K562 (cell line): ENCODE measurements around the gene PPAT. TPM values are rescaled to one million over a fixed set of nuclear protein-coding genes. Genes with fewer than 3 reads are reported as not detected.

Source experiments
- ATAC-seq: fragments of 200-7000 bp; cut with Tn5 transposase; 3 replicates; pipeline ENCODE4 v1.9.1; 2020; ENCODE audit warnings: moderate library complexity
- BruUV-seq: library from RNA; stranded (reverse); fragments of 400-500 nt; replicated peaks from 2 replicates; lab custom pipeline; 2021; lab: Mats Ljungman, UMichigan
- CTCF ChIA-PET: fragments of 300-600 bp; formaldehyde crosslinking; extraction: SDS; loops from one replicate; lab custom pipeline; 2021; ENCODE audit warnings: low intra/inter-chr PET ratio; lab: Yijun Ruan, JAX
- POLR2A ChIA-PET: fragments of 300-600, 350-650 bp; sonication (Branson Sonifier 250); formaldehyde crosslinking; extraction: SDS; loops from one replicate; lab custom pipeline; 2021; ENCODE audit warnings: antibody characterized with exemption, inconsistent platforms; lab: Yijun Ruan, JAX
- DNase-seq, 4 experiments: peaks; one replicate each; pipeline versions ENCODE4 v3.0.0 to v3.0.0-alpha.2; 2011 to 2018; ENCODE audit warnings: low spot score in 3 of 4, mixed read lengths in 3 of 4; ENCODE audit errors: extremely low read depth in 1 of 4
- FAIRE-seq: peaks from 2 replicates; lab custom pipeline; 2011; peaks lifted over from hg19 to GRCh38; lab: Jason Lieb, UNC
- H2AFZ ChIP-seq: 2 replicates; pipeline ENCODE4 v1.6.0; 2011; ENCODE audit warnings: low read depth, low read length, control low read depth, inconsistent platforms
- H3K27ac ChIP-seq: fragments of 200-600 bp; 3 replicates; pipeline ENCODE4 v1.8.0; 2011; ENCODE audit warnings: low read depth, mild to moderate bottlenecking, control low read depth, inconsistent platforms, low read length, moderate library complexity, mixed read lengths; ENCODE audit errors: extremely low read depth
- H3K27me3 ChIP-seq, 2 experiments: fragments of 300-600 bp in 1 of 2; 2 replicates in 1 of 2; 3 replicates in 1 of 2; pipeline versions ENCODE4 v1.6.0 to v1.8.0; 2011; ENCODE audit warnings: inconsistent platforms in 2 of 2, low read length in 2 of 2, mild to moderate bottlenecking in 1 of 2, mixed read lengths in 1 of 2, moderate library complexity in 1 of 2; ENCODE audit not compliant: control insufficient read depth in 2 of 2, insufficient read depth in 2 of 2
- H3K36me3 ChIP-seq: fragments of 300-600 bp; 3 replicates; pipeline ENCODE4 v1.8.0; 2011; ENCODE audit warnings: mild to moderate bottlenecking, low read length, inconsistent platforms; ENCODE audit not compliant: control insufficient read depth, insufficient read depth
- H3K4me1 ChIP-seq, 2 experiments: fragments of 200-600 bp in 1 of 2; replicated peaks in 1 of 2; 2 replicates in 1 of 2; 3 replicates in 1 of 2; pipeline versions ENCODE4 v1.5.1 to v1.8.0; 2011; ENCODE audit warnings: inconsistent platforms in 2 of 2, low read length in 2 of 2, mild to moderate bottlenecking in 1 of 2, mixed read lengths in 1 of 2, moderate library complexity in 1 of 2; ENCODE audit not compliant: control insufficient read depth in 2 of 2, insufficient read depth in 2 of 2
- H3K4me2 ChIP-seq: 2 replicates; pipeline ENCODE4 v1.6.1; 2011; ENCODE audit warnings: low read length, control low read depth, inconsistent platforms, mixed read lengths; ENCODE audit not compliant: insufficient read depth
- H3K4me3 ChIP-seq: fragments of 200-600 bp; sonication (generic), shearing (Covaris generic); 2 replicates; pipeline ENCODE4 v1.5.1; 2016; ENCODE audit warnings: control low read depth, inconsistent platforms
- H3K79me2 ChIP-seq: fragments of 200-600 bp; 3 replicates; pipeline ENCODE4 v1.8.0; 2011; ENCODE audit warnings: low read length, inconsistent platforms; ENCODE audit not compliant: control insufficient read depth, insufficient read depth
- H3K9ac ChIP-seq, 2 experiments: 2 replicates each; pipeline versions ENCODE4 v1.6.0 to v1.6.1; 2011; ENCODE audit warnings: low read depth in 2 of 2, low read length in 2 of 2, control low read depth in 1 of 2, inconsistent platforms in 1 of 2, mild to moderate bottlenecking in 1 of 2, mixed read lengths in 1 of 2; ENCODE audit not compliant: insufficient read depth in 1 of 2
- H3K9me1 ChIP-seq: one replicate; pipeline ENCODE4 v1.6.0; 2011; ENCODE audit warnings: inconsistent platforms, mild to moderate bottlenecking, low read length, moderate library complexity; ENCODE audit not compliant: control insufficient read depth, insufficient read depth
- H3K9me3 ChIP-seq: replicated peaks from 2 replicates; pipeline ENCODE4 v1.5.1; 2011; ENCODE audit warnings: low read depth, low read length, inconsistent platforms; ENCODE audit not compliant: control insufficient read depth, insufficient read depth
- H4K20me1 ChIP-seq: replicated peaks from 2 replicates; pipeline ENCODE4 v1.6.1; 2011; ENCODE audit warnings: low read length, inconsistent platforms, mixed read lengths; ENCODE audit not compliant: control insufficient read depth, insufficient read depth
- CEBPG ChIP-seq, 3 experiments: fragments of 200-800 bp in 1 of 3; sonication (Bioruptor generic) in 1 of 3; sonication (generic) in 1 of 3; formaldehyde crosslinking in 1 of 3; IDR thresholded peaks in 2 of 3; conservative IDR thresholded peaks in 1 of 3; 2 replicates each; pipeline versions ENCODE4 v1.6.1 to v1.8.0; 2016 to 2022; ENCODE audit warnings: missing compliant biosample characterization in 2 of 3, missing genetic modification characterization in 2 of 3, mild to moderate bottlenecking in 1 of 3, missing genetic modification reagents in 1 of 3
- RBFOX2 ChIP-seq: fragments of 200-400 bp; formaldehyde crosslinking; IDR thresholded peaks from 2 replicates; pipeline ENCODE4 v1.6.1; 2017; ENCODE audit warnings: low read depth, mild to moderate bottlenecking, low read length, moderate library complexity
- RBM25 ChIP-seq: fragments of 200-400 bp; formaldehyde crosslinking; IDR thresholded peaks from 2 replicates; pipeline ENCODE4 v1.6.1; 2018; ENCODE audit warnings: low read length, low read depth, moderate library complexity; ENCODE audit not compliant: severe bottlenecking
- ZBTB7A ChIP-seq: IDR thresholded peaks from 2 replicates; pipeline ENCODE4 v1.6.1; 2011; ENCODE audit warnings: low read depth, mild to moderate bottlenecking, low read length, moderate library complexity, borderline replicate concordance; ENCODE audit not compliant: control insufficient read depth
- WGBS: fragments of 100-300 bp; shearing (Covaris generic); methylation state at CpG from one replicate; pipeline ENCODE4 v1.1.6; 2016; ENCODE audit warnings: low coverage, mixed read lengths; ENCODE audit not compliant: insufficient coverage; ENCODE audit errors: missing lambda C conversion rate; 5-methylcytosine and 5-hydroxymethylcytosine counted together
- in situ Hi-C: fragments of 300-500 bp; cut with MboI; formaldehyde crosslinking; loops from 4 replicates; pipeline ENCODE4 v1.15.0; 2018; ENCODE audit warnings: inconsistent platforms, mixed read lengths
- intact Hi-C: fragments of 100-400 bp; cut with micrococcal nuclease; formaldehyde crosslinking; loops from 2 replicates; pipeline ENCODE4 v1.14.2; 2022
- polyA plus RNA-seq, 8 experiments: library from polyadenylated mRNA; depleted of rRNA in 4 of 8; stranded (reverse) in 5 of 8; unstranded in 3 of 8; fragments of >200 nt; fragmentation: Nextera tagmentation in 2 of 8; fragmentation: Illumina TruSeq in 1 of 8; extraction: Ambion mirVana in 2 of 8; extraction: Trizol in 1 of 8; gene quantifications; 2 replicates each; pipeline versions ENCODE4 v1.2.1 to v1.2.3, GENCODE V29; 2011 to 2014; ENCODE audit warnings: inconsistent platforms in 1 of 8, missing spikeins in 1 of 8
- total RNA-seq, 7 experiments: library from RNA; depleted of rRNA in 6 of 7; stranded (reverse); fragments of >200 nt in 6 of 7; fragmentation: Illumina TruSeq in 2 of 7; extraction: Trizol in 2 of 7; gene quantifications; 2 replicates each; pipeline versions ENCODE4 v1.2.1 to v1.2.3, GENCODE V29; 2011 to 2021; ENCODE audit warnings: low replicate concordance in 1 of 7

PPAT gene
- total and polyA plus RNA-seq, 9 of the 15 experiments (the other 6 are each of a cell fraction or from before 2014, with no cell fraction given): 36.2 to 75.8 (median 55.5) TPM

- Histone ChIP-seq H3K9me3 (no peaks in the 10 kb centered on the region), H3K79me2 (peaks cover 62% of the 10 kb centered on the region), H3K4me3 (no peak overlapping the region), H3K27me3 (no peaks in the 10 kb centered on the region), H4K20me1 (no peaks in the 10 kb centered on the region; the same call in 1 of the 2 replicates), H3K36me3 (peaks cover 47% of the 10 kb centered on the region), H3K4me2 (no peak overlapping the region), H2AFZ (no peak overlapping the region), H3K27ac (no peak overlapping the region), H3K4me1 (no peaks in the 10 kb centered on the region), H3K9me1 (no peaks in the 10 kb centered on the region), H3K9ac (no peak overlapping the region)
- CTCF ChIA-PET: no interaction called here
- WGBS: 95% methylated on average over 2 of the region's 2 CpGs
- no TSS peak for BruUV-seq
- DNase-seq (no peak), FAIRE-seq (no peak), ATAC-seq (no peak)
- POLR2A ChIA-PET: no interaction called here
- in situ Hi-C loops: no loop called here
- intact Hi-C loops: no loop called here
- TF ChIP-seq RBM25 (peak; percentile 21), RBFOX2 (no peak)
- TF ChIP-seq, all 486 proteins: peak for 1
Measured at GRCh38 chr4:56408978-56409377, 26.4 kb downstream of the PPAT start.

- no peaks in the 10 kb centered on the region for H3K9me3 ChIP-seq
- intact Hi-C loops: no loop called here
- no peak overlapping the region for H3K4me2 ChIP-seq
- DNase-seq: no peak
- H3K4me1 ChIP-seq: no peaks in the 10 kb centered on the region
- POLR2A ChIA-PET: no interaction called here
- H3K36me3 ChIP-seq: peaks cover 72% of the 10 kb centered on the region
- ATAC-seq: no peak
- H3K9me1 ChIP-seq: no peaks in the 10 kb centered on the region
- CTCF ChIA-PET: no interaction called here
- H3K27me3 ChIP-seq: no peaks in the 10 kb centered on the region
- no peak overlapping the region for H3K4me3 ChIP-seq
- WGBS: 90% methylated on average over 4 of the region's 4 CpGs
- no TSS peak for BruUV-seq
- H3K9ac ChIP-seq: no peak overlapping the region
- H2AFZ ChIP-seq: no peak overlapping the region
- H3K27ac ChIP-seq: no peak overlapping the region
- H4K20me1 ChIP-seq: no peaks in the 10 kb centered on the region
- in situ Hi-C loops: no loop called here
- no peak for FAIRE-seq
- TF ChIP-seq ZBTB7A (no peak), CEBPG (CRISPR knock-in tag; IDR thresholded peaks at IDR 0.05) (no peak), CEBPG (tag; conservative IDR thresholded peaks at IDR 0.05 in 1 of 2, IDR thresholded peaks at IDR 0.05 in 1 of 2) (peak; percentile 40 to 48; a peak in 3 of 4 replicates)
- TF ChIP-seq, all 486 proteins: peak for 1
- H3K79me2 ChIP-seq: peaks cover 33% of the 10 kb centered on the region
Measured at GRCh38 chr4:56406151-56406550, 29.3 kb downstream of the PPAT start.
